NCI-H446 (cell line): ENCODE measurements around the gene VSTM4.

Experiments used
- DNase-seq, 2 experiments: peaks; one replicate each; lab custom pipeline; 2025; lab: John Stamatoyannopoulos, UW

The VSTM4 gene

DNA sequence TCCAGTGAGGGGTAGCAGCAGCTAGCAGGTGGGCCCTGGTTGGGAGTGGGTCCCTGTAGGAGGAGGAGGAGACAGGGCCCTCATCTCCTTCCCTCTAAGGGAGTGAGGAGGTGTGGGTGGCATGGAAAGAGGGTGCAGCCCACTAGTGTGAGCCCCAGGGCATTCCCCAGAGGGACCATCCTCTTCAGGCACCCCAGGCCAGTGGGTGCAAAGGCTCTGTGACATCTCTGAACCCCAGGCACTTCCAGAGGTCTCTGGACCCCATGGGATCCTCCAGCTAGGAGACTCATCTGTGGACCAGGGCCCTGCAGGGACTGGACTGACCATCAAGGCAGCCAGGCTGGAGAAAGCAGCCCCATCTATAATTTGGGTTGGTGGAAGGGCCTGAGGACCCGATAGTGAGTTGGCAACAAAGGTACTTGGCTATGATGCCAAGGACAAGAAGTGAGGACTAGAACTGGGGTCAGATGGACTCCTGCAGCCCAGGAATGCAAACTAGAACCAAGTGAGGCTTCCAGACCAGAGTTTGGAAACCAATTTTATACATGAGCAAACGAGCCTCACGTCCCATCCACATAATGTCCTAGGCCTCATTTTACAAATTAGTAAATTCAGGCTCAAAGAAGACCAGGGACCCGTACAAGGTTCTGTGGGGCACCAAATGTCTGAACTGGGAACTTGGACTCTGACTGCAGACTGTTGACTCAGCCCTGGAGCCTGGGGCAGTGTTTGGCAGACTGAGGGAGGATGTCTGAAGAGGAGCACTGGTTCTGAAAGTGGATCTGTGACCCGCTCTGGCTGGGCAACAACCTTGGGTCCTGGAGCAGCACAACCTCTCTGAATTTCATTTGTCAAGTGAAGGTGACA, 1.4 kb upstream of the VSTM4 start:
- no peak for DNase-seq

DNA sequence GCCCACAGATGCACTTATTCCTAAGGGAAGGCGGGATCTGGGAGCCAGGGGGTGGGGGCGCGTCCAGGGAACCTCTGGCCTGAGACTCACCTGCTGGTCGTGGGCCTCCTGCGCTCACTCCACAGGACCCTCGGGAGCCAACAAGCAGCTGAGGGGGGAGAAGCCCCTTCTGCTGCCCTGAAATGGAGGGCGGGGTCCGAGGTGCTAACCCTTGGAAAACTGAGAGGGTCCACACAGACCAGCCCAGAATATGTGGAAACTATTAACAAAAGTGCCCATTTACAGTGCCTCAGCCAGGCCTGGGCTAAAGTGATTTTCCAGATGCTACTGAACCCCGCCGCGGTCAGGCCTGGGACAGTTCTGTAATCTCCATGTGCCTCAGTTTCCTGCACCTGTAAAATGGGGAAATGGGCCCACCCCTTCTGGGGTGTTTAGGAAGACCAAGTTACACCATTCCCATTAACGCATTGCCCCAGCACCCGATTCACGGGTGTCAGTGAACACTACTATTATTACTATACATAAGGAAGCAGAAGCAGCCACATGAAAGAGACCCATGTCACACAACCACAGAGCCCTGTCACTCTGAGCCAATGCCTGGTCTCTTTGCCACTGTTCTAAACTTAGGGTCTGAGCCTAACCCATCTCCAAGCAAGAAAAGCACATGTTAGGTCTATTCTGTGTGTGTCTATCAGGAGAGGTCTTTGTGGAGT, 630 bp upstream of the VSTM4 start:
- DNase-seq, result no peak

DNA sequence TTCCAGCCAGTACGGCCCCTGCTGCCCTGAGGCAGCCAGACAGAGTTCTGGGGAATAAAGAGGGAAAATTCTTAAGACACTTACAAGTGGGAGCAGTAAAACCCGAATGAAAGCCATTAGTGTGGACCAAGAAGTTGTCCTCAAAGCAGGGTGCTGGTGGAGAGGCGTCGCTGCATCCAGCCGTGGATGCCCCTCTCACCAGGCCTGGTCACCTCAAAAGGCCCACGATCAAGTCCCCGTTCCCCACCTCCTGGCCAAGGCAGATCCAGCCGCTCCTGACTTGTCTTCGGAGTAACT, 656 bp downstream of the VSTM4 start:
- DNase-seq, result no peak

DNA sequence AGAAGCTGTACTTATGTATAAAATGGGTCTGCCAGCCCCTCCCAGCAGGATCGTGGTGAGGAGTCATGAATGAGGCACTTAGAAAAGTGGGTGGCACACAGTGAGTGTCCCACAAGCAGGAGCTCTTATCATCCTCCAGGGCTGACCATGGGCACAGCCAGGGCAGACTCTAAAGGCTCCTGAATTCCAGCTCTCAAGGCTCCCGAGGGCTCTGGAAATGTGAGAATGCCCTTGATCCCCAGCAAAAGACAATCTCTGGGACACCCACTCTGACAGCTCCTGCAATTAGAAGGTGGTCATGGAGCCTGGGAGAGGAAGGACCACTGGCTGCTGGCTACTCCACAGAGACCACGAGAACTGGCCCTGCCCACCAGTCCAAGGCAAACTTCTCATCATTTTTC, 1.6 kb downstream of the VSTM4 start:
- no peak for DNase-seq

DNA sequence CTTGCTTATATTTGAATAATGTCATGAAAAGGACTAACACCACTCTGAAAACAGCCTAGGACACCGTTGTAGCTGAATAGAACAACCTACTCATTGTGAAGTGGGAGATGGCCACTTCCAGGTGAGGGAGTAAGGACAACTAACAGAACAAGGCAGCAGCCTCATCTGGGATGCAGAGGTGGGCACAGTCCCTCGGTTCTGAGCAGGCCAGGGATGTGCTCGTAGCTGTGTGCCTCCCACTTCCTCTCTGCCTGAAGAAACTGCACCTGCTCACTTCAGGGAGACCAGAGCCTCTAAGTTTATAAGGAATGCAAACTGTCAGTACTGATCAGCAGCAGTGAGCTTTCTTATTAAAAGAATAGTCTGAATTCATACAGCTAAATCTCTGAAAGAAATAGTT, 2.5 kb downstream of the VSTM4 start:
- DNase-seq, result no peak

DNA sequence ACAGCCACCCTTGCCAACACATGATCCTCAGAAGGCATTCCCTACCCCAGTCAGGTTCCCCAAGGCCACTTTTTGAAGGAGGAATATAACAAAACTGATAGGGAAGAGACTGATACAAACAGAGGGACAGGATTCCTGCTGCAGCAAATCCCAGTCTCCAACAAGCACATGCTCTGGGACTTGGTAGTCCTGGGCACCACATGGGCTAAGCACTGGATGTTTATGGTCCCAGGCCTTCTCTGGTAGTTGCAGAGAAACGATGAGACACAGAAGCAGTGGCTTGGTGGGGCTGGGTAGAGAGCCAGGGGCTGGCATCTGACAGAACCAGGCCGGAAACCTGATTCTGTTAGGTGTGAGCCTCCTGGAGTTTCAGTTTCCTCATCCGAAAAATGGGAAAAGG, 3.2 kb downstream of the VSTM4 start:
- no peak for DNase-seq

DNA sequence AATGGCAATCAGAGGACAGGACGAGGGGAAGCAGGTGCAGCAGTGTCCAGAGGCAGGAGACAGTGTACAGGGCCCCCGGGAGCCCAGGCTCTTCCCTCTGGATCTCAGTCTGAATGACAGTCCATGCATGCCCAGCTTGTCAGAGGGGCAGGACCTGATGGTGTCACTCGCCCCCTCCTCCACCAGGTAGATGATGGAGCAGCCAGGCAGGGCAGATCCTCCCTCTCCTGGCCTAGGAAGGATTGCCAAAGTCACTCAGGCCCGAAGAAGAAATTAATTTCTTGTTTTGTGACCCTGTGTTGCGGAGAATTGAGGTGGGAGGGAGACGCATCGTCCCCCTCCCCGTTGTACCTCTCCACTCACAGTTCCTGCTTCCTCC, 4.0 kb downstream of the VSTM4 start:
- no peak for DNase-seq

DNA sequence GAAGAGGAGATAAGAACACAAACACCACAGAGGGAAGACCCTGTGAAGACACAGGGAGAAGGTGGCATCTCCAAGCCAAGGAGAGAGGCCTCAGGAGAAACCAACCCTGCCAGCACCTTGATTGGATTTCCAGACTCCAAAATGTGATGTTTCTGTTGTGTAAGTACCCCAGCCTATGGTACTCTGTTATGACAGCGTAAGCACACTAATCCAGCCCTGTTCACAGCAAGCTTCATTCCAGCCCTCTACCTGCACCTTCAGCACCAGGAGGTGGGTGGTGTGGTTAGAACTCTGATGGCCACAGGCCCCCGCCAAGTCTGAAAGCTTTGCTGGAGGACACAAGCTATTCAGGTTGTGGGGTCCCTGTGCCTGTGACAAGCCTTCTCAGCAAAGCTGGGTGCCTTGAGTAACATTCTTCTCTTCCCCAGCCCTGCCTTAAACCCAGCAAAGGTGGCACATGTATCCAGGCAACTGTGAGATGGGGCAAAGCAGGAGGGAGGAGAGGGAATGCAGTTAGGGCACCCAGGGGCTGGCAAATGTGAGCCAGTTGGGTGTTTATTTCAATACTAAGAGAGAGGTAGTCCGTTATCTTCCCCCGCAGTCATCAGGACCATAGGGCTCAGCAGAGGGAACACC, 4.5 kb downstream of the VSTM4 start:
- DNase-seq, result no peak

DNA sequence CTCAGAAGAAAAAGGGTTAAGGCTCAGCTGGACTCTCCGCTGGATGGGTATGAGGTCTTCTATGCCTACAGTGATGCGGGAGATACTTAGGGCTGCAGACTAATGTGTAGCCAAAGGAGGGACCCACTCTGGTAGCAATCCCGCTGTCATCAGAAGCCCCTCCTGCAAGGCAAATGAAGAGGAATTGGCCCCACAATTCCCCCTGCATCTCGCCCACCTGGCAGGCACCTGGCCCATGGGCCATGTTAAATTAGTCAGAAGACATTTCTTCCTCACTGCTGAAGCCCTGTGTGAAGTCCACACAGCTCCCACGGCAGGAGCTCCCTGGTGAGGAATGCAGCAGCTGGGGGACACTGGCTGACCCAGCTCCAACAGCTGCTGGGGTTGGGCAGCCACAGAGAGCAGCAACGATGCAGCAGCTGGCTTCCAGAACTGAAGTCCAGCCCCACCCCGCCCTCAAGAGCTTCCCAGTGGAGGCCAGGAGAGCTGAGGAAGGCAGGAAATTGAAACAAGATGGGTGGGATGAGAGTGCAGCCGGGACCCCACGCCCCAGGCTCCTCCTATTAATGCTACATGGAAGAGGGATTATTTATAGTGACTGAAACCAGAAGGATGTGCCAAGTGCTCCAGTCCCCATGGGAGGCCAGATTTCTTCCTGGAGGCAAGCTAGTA, 5.5 kb downstream of the VSTM4 start:
- DNase-seq, result no peak

DNA sequence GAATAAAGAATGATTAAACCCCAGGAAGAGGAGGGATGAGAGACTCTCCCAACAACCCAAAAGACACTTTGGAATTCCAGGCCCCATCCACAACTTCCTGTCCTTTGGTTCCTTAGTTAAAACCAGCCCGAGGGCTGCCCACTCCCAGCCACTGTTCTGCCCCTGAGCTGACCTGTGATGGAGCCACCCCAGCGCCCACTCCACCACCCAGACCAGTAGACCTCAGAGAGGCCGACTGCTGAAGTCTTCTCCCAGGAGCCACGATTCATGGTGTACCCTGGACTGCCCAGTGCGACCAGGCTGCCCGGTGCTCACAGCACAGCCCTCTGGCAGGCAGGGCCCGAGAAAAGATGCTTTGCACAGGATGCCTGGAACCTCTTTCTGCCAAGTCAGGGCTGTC, 6.7 kb downstream of the VSTM4 start:
- no peak for DNase-seq

DNA sequence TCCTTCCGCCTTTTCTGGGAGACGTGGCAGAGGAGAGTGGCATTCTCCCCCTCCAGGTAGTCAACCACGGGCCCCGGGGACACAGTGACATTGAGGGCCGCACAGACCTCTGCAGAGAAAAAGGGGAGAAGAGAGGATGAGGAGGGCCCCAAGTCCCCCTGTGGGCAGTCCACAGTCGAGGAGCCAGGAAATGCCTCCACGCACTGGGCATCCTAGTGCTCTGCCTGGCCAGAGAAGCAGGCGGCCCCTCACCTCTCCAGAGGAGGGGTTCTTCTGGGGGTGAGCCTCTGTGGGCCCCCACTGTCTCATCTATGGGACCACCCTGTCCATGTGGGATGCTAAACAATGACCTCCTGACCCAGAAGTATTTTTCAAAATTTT, 7.4 kb downstream of the VSTM4 start:
- DNase-seq, result no peak

DNA sequence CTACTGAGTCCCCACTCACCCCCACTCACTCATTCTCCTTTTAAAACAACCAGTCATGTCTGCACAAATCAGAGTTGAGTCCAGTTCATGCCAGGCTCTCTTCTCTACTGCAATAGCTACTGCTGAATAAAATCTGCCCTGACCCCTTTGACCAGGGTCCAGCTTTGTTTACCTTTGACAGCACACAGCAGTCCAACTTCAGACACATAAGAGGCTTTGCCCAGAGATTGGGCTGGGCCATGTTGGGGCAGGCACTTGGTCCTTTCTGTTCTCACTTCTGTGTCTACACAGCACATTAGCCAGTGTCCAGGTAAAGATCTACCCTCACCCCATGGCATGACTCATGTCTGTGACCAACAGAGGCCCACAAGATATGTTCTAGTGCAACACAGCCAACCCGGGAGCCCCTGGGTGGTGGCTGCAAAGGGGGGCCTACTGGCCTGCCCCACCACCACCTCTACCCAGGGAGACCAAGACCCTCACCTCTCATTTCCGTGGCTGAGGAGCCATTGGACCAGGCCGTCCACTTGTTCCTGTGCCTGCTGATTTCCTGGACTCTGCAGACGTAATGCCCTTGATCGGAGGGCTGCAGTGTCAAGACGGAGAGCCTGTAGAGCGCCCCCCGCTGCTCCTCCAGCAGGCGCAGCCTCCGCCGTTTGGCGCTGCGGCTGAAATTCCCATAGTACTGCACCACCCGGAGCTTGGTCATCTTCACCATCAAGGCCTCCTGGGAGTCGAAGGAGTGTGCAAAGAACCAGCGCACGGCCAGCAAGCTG, 8.0 kb downstream of the VSTM4 start:
- no peak for DNase-seq

DNA sequence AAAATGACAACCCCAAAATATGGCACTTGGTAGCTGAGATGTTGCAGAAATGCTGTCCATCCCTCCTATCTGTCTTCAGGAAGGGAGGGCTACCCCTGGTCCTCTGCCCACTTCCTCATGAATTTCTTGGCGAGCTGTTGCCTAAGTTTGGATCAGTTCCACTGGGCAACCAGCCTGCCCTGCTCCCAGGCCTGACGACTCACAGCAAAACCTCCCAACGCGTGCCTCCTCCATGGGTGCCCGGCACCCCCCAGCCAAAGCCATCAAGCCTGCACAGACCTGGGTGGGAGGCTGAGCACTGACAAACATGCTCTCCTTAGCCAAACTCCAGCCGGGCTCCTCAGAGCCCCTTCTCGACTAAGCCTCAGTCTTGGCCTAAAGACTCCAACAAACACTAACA, 8.9 kb downstream of the VSTM4 start:
- peak; percentile 26 to 75 for DNase-seq

DNA sequence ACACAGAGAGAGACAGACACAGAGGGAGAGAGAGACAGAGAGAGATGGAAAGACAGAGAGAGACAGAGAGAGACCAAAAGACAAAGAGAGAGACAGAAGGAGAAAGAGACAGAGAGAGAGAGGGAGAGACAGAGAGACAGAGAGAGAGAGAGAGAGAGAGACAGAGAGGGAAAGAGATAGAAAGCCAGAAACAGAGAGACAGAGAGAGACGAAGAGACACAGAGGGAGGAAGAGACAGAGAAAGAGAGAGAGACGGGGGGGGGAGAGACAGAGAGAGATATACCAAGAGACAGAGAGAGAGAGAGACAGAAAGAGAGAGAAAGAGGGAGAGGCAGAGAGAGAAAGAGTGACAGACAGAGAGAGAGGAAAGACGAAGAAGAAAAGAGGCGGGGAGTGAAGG, 10.2 kb downstream of the VSTM4 start:
- no peak for DNase-seq

DNA sequence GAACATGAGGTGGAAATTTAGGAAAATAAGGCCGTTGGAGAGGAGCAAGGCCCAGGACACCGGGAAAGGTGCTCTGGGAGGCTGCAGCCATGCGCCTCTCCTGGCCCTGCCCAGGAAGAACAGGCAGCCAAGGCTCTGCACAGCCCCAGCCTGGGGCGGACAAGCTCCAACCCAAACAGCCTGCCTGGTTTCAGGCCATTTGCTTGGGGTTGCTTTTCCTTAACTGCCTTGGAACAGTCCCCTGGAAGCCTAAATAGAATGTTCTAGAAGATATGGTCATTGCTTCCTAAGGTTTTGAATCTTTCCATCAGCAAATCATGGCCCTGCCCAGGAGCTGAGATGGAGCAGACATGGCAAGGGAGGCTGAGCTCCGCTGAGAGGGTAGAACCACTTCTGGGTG, 11.0 kb downstream of the VSTM4 start:
- no peak for DNase-seq

DNA sequence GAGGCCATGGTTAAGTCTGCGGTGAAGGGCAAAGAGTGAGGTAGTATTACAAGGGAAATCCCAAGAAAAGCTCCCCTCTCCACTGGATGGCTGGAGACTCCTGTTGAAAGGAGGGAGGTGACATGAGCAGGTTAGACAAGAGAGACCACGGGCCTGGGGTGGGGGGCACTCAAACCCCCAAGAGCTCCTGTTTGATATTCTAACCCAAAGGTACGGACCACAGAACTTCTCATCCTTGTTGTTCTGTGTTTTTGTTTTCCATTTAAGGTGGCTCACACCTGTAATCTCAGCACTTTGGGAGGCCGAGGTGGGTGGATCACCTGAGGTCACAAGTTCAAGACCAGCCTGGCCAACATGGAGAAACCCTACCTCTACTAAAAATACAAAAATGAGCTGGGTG, 11.6 kb downstream of the VSTM4 start:
- DNase-seq, result no peak

DNA sequence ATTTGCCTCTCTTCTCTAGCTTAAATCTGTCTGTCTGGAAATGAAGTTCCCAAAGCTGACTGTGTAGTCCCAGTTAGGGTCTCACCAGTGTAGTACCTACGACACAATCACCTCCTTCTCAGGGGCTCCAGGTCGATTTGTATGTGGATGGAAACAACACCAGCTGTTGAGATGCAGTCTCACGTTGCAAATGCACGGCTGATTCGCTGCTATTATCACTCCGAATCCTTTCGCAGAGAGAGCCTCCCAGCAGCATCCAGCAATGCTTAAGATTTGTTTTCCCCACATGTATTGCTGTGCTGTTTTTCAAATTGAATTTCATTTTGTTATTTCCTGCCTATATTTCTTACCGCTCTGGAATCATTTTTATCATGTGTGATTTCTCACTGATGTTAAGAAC, 16.3 kb downstream of the VSTM4 start:
- no peak for DNase-seq

DNA sequence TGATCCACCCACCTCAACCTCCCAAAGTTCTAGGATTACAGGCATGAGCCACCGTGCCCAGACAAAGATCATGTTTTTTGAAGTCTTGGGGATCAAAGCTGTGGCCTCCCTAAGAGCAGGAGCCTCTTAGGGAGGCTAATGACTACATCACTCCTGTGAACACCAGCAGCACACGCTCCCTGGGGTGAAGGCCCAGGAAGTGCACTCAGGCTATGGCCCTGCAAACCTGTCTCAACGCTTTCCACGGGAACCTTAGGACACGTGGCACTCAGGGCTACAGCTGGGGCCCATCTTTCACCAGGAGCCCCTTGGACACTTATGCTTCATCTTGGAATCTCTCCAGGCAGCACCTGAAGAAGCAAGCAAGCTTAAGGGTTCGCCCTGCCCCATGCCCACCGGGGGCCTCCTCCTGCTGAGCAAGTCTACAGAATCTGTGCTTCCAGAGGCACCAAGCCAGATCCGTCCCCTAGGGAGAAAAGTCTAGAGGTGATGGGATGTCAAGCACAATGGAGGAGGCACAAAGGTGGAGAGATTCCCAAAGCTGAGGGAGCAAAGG, 18.4 kb downstream of the VSTM4 start:
- DNase-seq, result no peak

DNA sequence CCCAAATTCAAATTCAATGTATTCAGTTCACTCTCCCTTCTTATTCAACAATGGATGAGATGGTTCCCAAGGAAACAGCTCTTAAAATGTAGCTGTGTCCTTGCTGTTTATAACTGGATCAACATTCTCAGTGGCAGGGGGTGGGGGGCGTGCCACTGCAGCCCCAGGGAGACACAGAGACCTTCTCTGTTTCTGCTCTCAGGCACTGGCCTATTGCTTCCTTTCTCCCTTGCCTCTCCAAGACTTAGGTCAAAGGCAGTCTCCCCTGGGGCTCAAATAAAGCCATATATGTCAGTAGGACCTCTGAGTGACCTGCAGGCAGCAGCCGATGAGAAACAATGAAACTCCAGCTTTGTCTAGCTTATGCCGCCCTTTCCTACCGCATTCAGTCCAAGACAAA, 20.7 kb downstream of the VSTM4 start:
- DNase-seq, result no peak

DNA sequence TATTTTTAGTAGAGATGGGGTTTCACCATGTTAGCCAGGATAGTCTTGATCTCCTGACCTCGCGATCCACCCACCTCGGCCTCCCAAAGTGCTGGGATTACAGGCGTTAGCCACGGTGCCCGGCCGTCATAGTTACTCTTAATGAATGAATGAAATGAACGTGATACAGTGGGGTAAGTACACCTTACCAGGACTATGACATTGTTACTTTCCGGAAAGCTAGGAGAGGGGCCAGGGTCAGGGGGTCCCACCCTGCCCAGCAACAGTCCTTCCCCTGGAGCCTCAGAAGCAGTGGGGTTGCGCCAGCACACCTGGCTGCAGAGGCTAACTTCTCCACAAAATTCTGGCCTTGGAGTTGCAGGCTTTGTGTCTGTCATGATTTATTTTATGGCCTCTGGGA, 21.4 kb downstream of the VSTM4 start:
- no peak for DNase-seq

DNA sequence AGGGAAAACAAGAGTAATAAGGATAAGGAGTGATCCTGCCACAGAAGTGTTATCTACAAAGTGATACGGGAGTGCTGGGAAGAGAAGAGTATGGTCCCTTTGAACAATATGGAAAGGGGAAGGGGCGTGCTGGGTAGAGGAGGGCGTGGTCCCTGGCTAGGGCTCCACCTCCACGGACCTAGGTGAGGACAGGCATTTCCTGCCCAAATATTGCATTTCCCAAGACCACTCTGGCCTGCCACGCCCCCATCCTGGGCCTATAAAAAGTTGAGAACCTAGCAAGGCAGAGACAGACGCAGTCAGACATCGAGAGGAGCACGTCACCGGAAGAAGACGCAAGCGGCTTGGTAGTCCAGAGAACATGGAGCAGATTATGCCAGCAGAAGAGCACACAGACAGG, 22.8 kb downstream of the VSTM4 start:
- DNase-seq, result no peak
